ENCODE measurements around the gene TEC. TPM values are rescaled to one million over a fixed set of nuclear protein-coding genes. Genes with fewer than 3 reads are reported as not detected.

TEC gene
- total RNA-seq, 4 donors from 2014 or later: 0.20 to 1.9 (median 1.1) TPM

- Histone ChIP-seq H3K27ac (no peak overlapping the region), H3K4me3 (no peak overlapping the region), H3K9me3 (no peaks in the 10 kb centered on the region), H3K4me1 (no peaks in the 10 kb centered on the region), H3K36me3 (no peaks in the 10 kb centered on the region), H3K27me3 (no peaks in the 10 kb centered on the region)
- in situ Hi-C loops (cut with MboI; ENCODE audit: low sequenced_read_pairs in 4 of 4): no loop called here
- no peak for ATAC-seq
- intact Hi-C loops (cut with DNase I; ENCODE audit: low total_unique reads): no loop called here
- no peak for TF ChIP-seq POLR2A (IDR thresholded peaks at IDR 0.05)
- no peak for TF ChIP-seq CTCF (IDR thresholded peaks at IDR 0.05 in 4 of 5, conservative IDR thresholded peaks at IDR 0.05 in 1 of 5)
- DNase-seq: no peak
These were observed 149.5 kb downstream of the TEC start for GRCh38 chr4:48120132-48120531.

- ATAC-seq (no peak), DNase-seq (no peak)
- intact Hi-C loops (cut with DNase I; ENCODE audit: low total_unique reads): no loop called here
- Histone ChIP-seq H3K4me1 (no peaks in the 10 kb centered on the region), H3K4me3 (no peak overlapping the region), H3K27ac (no peak overlapping the region), H3K36me3 (no peaks in the 10 kb centered on the region), H3K9me3 (no peaks in the 10 kb centered on the region), H3K27me3 (no peaks in the 10 kb centered on the region)
- TF ChIP-seq CTCF (IDR thresholded peaks at IDR 0.05 in 4 of 5, conservative IDR thresholded peaks at IDR 0.05 in 1 of 5) (no peak), POLR2A (IDR thresholded peaks at IDR 0.05) (no peak)
- in situ Hi-C loops (cut with MboI; ENCODE audit: low sequenced_read_pairs in 4 of 4): no loop called here
These were observed 150.0 kb downstream of the TEC start for GRCh38 chr4:48119646-48120045.

GRCh38 chr4:48118081-48118480 is 151.6 kb downstream of the TEC start:
- no peaks in the 10 kb centered on the region for H3K9me3 ChIP-seq
- no peaks in the 10 kb centered on the region for H3K27me3 ChIP-seq
- DNase-seq: no peak
- no peak for ATAC-seq
- H3K36me3 ChIP-seq: no peaks in the 10 kb centered on the region
- intact Hi-C loops (cut with DNase I; ENCODE audit: low total_unique reads) (no loop called here), in situ Hi-C loops (cut with MboI; ENCODE audit: low sequenced_read_pairs in 4 of 4) (no loop called here)
- no peak overlapping the region for H3K27ac ChIP-seq
- no peak for TF ChIP-seq POLR2A (IDR thresholded peaks at IDR 0.05)
- TF ChIP-seq CTCF (IDR thresholded peaks at IDR 0.05 in 4 of 5, conservative IDR thresholded peaks at IDR 0.05 in 1 of 5): no peak
- no peak overlapping the region for H3K4me3 ChIP-seq
- no peaks in the 10 kb centered on the region for H3K4me1 ChIP-seq

- in situ Hi-C loops (cut with MboI; ENCODE audit: low sequenced_read_pairs in 4 of 4): no loop called here
- ATAC-seq (no peak), DNase-seq (no peak)
- Histone ChIP-seq H3K9me3 (no peaks in the 10 kb centered on the region), H3K4me1 (no peaks in the 10 kb centered on the region), H3K36me3 (no peaks in the 10 kb centered on the region), H3K4me3 (no peak overlapping the region), H3K27ac (no peak overlapping the region), H3K27me3 (no peaks in the 10 kb centered on the region)
- intact Hi-C loops (cut with DNase I; ENCODE audit: low total_unique reads): no loop called here
- TF ChIP-seq CTCF (IDR thresholded peaks at IDR 0.05 in 4 of 5, conservative IDR thresholded peaks at IDR 0.05 in 1 of 5) (no peak), POLR2A (IDR thresholded peaks at IDR 0.05) (no peak)
These were observed 153.1 kb downstream of the TEC start for GRCh38 chr4:48116582-48116981.

- in situ Hi-C loops (cut with MboI; ENCODE audit: low sequenced_read_pairs in 4 of 4): no loop called here
- no peaks in the 10 kb centered on the region for H3K4me1 ChIP-seq
- no peaks in the 10 kb centered on the region for H3K27me3 ChIP-seq
- ATAC-seq (no peak), DNase-seq (no peak)
- intact Hi-C loops (cut with DNase I; ENCODE audit: low total_unique reads): no loop called here
- H3K4me3 ChIP-seq: no peak overlapping the region
- no peaks in the 10 kb centered on the region for H3K36me3 ChIP-seq
- no peak overlapping the region for H3K27ac ChIP-seq
- H3K9me3 ChIP-seq: no peaks in the 10 kb centered on the region
- no peak for TF ChIP-seq POLR2A (IDR thresholded peaks at IDR 0.05)
- no peak for TF ChIP-seq CTCF (IDR thresholded peaks at IDR 0.05 in 4 of 5, conservative IDR thresholded peaks at IDR 0.05 in 1 of 5)
These were observed 155.2 kb downstream of the TEC start for GRCh38 chr4:48114412-48114811.

All from gastrocnemius medialis (tissue), 4 donors.